ENCODE data around the gene ACTG1.

Gene ACTG1

GRCh38 chr17:81468111-81468769, 44.4 kb downstream of the ACTG1 start:
- Histone ChIP-seq H3K27me3 (ENCODE audit: insufficient read depth, poor library complexity, severe bottlenecking) (no peaks in the 10 kb centered on the region), H3K4me1 (ENCODE audit: insufficient read depth, poor library complexity, severe bottlenecking) (no peaks in the 10 kb centered on the region), H3K4me3 (ENCODE audit: severe bottlenecking) (no peak overlapping the region), H3K36me3 (ENCODE audit: low read depth) (no peaks in the 10 kb centered on the region), H3K27ac (ENCODE audit: poor library complexity, severe bottlenecking) (no peak overlapping the region), H3K9me3 (ENCODE audit: severe bottlenecking) (no peaks in the 10 kb centered on the region)
- no peak for TF ChIP-seq CTCF (IDR thresholded peaks at IDR 0.05; ENCODE audit: poor library complexity, severe bottlenecking)
- ATAC-seq (ENCODE audit: low read depth): no peak
- DNase-seq (ENCODE audit: low spot score): no peak

- Histone ChIP-seq H3K27ac (ENCODE audit: poor library complexity, severe bottlenecking) (no peak overlapping the region), H3K9me3 (ENCODE audit: severe bottlenecking) (no peaks in the 10 kb centered on the region), H3K4me1 (ENCODE audit: insufficient read depth, poor library complexity, severe bottlenecking) (no peaks in the 10 kb centered on the region), H3K27me3 (ENCODE audit: insufficient read depth, poor library complexity, severe bottlenecking) (no peaks in the 10 kb centered on the region), H3K36me3 (ENCODE audit: low read depth) (no peaks in the 10 kb centered on the region), H3K4me3 (ENCODE audit: severe bottlenecking) (no peak overlapping the region)
- DNase-seq (ENCODE audit: low spot score) (no peak), ATAC-seq (ENCODE audit: low read depth) (no peak; the same call in 2 of the 3 replicates)
- TF ChIP-seq CTCF (IDR thresholded peaks at IDR 0.05; ENCODE audit: poor library complexity, severe bottlenecking): no peak
Observed at GRCh38 chr17:81466564-81467472, 45.8 kb downstream of the ACTG1 start.

- no peaks in the 10 kb centered on the region for H3K36me3 ChIP-seq (ENCODE audit: low read depth)
- no peak for ATAC-seq (ENCODE audit: low read depth)
Observed at GRCh38 chr17:81465910-81466309, 46.7 kb downstream of the ACTG1 start.

GRCh38 chr17:81464586-81464985, 48.0 kb downstream of the ACTG1 start:
- no peaks in the 10 kb centered on the region for H3K36me3 ChIP-seq (ENCODE audit: low read depth)
- no peak overlapping the region for H3K27ac ChIP-seq (ENCODE audit: poor library complexity, severe bottlenecking)
- DNase-seq (ENCODE audit: low spot score) (no peak), ATAC-seq (ENCODE audit: low read depth) (no peak)
- no peaks in the 10 kb centered on the region for H3K9me3 ChIP-seq (ENCODE audit: severe bottlenecking)
- TF ChIP-seq CTCF (IDR thresholded peaks at IDR 0.05; ENCODE audit: poor library complexity, severe bottlenecking): no peak
- no peak overlapping the region for H3K4me3 ChIP-seq (ENCODE audit: severe bottlenecking)
- no peaks in the 10 kb centered on the region for H3K4me1 ChIP-seq (ENCODE audit: insufficient read depth, poor library complexity, severe bottlenecking)
- H3K27me3 ChIP-seq (ENCODE audit: insufficient read depth, poor library complexity, severe bottlenecking): no peaks in the 10 kb centered on the region

More at GRCh38 chr17:81465910-81466309, 46.7 kb downstream of the ACTG1 start:
- no peak overlapping the region for H3K4me3 ChIP-seq (ENCODE audit: severe bottlenecking)
- DNase-seq (ENCODE audit: low spot score): no peak
- no peaks in the 10 kb centered on the region for H3K4me1 ChIP-seq (ENCODE audit: insufficient read depth, poor library complexity, severe bottlenecking)
- TF ChIP-seq CTCF (IDR thresholded peaks at IDR 0.05; ENCODE audit: poor library complexity, severe bottlenecking): no peak
- no peaks in the 10 kb centered on the region for H3K9me3 ChIP-seq (ENCODE audit: severe bottlenecking)
- H3K27ac ChIP-seq (ENCODE audit: poor library complexity, severe bottlenecking): no peak overlapping the region
- H3K27me3 ChIP-seq (ENCODE audit: insufficient read depth, poor library complexity, severe bottlenecking): no peaks in the 10 kb centered on the region
